Stimulated activated CD4-positive, alpha-beta T cell treated with anti-CD3 and anti-CD28 coated beads, TNF-alpha, amount 100 ng/mL, for 1 hour (primary cell): Measurements from ENCODE around the gene C19orf33.
A peak's percentile ranks its signal among the peaks of the same experiment; 100 is the strongest.
"Not testable (repeated sequence)": the region's sequence is repeated elsewhere in the genome, so short reads cannot be mapped to it uniquely, and the experiment has no call there.

Experiments
- DNase-seq, 3 donors: peaks; one replicate each; pipeline ENCODE4 v3.0.0-alpha.2; 2020; ENCODE audit warnings: low read depth in 3 of 3, low spot score in 1 of 3

C19orf33 gene

GRCh38 chr19:38303517-38304351, at the start of gene C19orf33:
TSS of gene C19orf33 (plus strand) at chr19:38304251. CDS start at chr19:38304262, 11 bp downstream.
- no peak for DNase-seq

DNA sequence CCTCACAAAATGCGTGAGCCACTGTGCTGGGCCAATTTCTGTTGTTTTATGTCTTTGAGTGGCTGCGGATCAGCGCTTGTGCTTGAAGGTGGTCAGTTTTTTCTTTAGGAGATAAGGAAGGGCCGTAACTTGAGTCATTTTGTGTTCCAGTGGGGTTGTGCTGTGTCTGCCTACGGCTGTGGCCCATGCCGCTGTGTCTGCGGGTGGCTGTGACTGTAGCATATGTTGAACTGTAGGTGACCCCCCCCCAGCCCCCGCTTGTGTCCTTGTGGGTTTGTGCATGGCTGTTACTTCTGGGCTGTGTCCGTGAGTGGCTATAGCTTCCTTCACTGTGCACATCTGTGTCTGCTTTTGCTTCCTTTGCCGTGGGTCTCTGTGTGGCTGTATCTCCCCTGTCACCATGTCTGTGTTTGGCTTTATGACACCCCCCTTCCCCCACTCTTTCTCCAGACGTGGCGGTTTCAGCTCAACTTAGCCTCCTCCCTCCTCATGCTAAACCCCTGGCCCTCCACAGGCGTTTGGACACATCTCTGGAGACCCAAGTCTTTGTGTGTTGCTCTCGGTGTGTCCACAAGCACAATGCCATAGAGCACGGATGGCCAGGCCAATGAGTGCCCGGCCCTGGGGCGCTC, 48.6 kb upstream of the C19orf33 start:
- no peak for DNase-seq

DNA sequence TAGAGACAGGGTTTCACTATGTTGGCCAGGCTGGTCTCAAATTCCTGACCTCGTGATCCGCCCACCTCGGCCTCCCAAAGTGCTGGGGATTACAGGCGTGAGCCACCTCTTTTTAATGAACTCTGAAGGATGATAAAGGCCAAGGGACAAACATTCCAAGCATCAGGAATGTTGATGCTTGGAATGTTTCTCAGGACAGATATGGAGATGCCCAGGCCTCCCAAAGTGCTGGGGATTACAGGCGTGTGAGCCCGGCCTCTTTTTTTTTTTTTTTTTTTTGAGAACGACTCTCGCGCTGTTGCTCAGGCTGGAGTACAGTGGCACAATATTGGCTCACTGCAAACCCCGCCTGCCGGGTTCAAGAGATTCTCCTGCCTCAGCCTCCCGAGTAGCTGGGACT, 42.1 kb upstream of the C19orf33 start:
- not testable (repeated sequence) for DNase-seq

DNA sequence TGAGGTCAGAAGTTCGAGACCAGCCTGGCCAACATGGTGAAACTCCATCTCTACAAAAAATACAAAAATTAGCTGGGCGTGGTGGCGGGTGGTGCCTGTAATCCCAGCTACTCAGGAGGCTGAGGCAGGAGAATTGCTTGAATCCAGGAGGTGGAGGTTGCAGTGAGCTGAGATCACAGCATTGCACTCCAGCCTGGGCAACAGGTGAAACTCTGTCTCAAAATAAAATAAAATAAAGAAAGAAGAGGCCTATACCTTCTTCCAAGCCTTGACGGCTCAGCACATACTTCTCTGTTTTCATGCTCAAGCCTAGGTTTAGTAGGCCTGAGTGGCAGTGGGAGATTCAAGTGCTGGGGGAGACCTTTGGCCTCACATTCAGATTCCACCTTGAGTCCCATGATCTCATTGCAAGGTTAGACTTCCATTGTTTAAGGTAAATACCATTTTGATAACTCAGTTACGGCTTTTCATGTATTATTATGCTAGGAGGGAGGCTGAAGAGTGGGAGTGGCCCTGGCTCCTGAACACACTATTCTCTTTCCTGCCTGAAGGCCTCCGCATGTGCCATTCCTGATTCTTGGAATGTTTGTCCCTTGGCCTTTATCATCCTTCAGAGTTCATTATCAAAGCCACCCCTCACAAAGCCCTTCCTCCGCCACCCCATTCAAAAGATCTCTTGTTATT, 41.3 kb upstream of the C19orf33 start:
- no peak for DNase-seq

DNA sequence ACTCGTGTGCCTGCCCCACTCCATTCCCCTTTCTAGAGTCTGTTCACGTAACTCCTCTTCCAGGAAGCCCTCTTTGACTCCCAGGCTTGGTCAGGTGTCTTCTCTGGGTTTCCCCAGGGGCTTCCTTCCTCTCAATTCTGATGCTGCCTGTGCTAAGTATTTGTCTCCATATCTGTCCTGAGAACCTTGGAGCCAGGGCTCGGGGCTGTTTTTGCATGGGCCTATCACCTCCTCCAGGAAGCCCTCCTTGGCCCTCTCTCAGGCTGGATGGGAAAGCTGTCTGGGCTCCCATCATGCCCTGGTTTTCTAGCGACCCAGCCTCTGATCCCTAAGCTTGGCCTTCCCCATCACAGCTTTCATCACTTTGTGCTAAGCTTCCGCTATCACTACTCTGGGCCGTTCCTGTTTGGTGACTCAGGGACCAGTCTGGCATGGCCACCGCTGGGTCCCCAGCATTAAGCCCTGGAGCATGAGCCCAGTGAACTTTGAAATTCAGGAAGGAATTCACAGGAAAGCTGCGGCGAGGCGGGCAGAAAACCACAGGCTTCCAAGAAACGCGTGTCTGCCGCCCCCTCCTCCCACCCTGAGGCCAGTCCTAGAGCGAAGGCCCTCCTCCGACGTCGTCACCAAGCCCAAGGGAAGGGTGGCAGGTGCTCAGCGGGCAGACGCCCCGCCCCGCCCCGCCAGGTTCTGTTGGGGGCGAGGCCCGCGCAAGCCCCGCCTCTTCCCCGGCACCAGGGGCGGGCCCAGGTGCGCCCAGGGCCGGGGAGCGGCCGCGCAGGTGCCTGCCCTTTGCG, 40.2 kb upstream of the C19orf33 start:
- peak; percentile 42 to 66 (median 58) for DNase-seq

GRCh38 chr19:38264486-38265212, 39.4 kb upstream of the C19orf33 start, which contains the start of gene SPINT2:
TSS of gene SPINT2 (plus strand) at chr19:38264573. CDS start at chr19:38264893, 320 bp downstream.
- DNase-seq, result peak in 2 of 3 donors; percentile 9 to 17

DNA sequence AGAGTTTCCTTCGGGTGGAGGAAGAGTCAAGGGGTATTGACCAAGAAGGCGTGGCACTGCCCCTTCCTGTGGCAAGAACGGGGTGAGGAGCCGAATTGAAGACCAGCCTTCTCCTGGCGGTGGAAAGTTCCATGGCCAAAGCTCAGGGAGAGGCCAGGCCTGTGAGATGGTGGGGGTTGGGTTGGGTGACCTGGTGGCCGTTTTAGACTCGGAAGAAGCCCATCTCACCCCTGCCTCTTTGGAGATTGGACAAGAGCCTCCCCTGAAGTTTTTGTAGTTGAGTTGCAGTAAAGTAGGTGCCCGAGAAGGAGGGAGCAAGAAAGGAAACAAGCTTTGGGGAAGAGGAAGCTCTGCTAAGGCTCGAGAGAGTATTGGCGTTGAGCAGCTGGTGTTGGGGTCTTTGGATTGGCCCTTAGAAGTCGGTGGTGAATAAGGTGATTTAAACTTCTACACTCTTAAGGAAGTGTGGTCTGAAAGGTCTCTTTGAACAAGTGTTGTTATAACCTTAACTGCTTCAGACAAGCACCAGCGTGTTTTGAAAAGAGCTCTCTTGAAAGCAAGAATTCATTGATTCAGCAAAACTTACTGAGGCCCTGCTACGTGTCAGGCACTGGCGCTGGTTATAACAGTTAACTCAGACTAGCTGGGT, 38.7 kb upstream of the C19orf33 start:
- no peak for DNase-seq

DNA sequence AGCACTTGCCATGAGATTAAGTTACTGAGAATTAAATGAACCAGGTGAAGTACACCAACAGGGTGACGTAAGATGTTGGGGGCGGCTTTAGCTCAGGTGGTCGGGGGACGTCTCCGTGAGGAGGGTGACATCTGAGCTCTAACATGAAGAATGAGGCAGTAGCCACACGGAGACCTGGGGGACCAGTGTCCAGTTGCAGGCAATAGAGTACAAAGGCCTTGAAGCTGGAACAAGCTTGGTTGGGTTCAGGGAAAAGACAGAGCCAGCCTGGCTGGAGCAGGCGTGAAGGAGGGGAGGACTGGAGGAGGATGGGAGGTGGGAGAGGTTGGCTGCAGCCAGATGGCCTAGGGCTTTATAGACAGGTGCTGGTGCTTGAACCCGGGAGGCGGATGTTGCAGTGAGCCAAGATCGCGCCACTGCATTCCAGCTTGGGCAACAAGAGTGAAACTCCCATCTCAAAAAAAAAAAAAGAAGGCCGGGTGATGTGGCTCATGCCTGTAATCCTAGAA, 38.1 kb upstream of the C19orf33 start:
- no peak for DNase-seq

GRCh38 chr19:38266981-38267597, 37.0 kb upstream of the C19orf33 start:
- no peak for DNase-seq

GRCh38 chr19:38267761-38268483, 36.1 kb upstream of the C19orf33 start:
- no peak for DNase-seq

DNA sequence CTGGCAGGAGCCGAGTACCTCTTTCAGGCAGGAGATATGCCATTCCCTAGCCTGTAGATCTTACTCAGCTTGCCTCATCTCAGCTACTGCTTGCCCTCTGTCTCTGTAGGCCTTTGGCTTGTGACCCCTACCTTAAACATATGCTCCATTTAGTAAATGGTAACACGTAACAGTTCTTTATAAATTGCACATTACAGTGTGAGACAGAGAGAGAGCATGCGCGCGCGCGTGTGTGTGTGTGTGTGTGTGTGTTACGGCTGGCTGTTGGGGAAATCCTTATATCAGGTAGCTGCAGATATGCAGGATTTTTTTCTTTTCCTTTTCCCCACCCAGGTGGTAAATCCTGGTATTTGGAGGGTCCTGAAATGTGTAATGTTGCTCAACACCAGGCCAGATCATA, 35.5 kb upstream of the C19orf33 start:
- no peak for DNase-seq

GRCh38 chr19:38270587-38271167, 33.4 kb upstream of the C19orf33 start:
- DNase-seq, result no peak

GRCh38 chr19:38273499-38273898, 30.6 kb upstream of the C19orf33 start:
- no peak for DNase-seq

DNA sequence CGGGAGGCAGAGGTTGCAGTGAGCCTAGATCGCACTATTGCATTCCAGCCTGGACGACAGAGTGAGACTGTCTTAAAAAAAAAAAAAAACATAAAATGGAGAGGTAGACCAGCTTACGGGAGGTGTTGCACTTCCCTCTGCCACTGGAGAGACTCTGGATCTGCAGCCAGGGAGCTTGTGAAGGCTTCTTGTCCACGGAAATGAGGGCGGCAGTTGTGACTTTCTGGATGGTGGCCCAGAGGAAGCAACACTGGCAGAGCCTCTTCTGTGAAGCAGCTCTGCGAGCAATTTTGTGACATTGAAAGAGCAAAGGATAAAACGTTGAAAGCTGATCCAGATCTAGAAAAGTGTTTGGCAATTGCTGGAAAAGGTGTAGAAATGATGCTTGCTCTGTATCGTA, 29.3 kb upstream of the C19orf33 start:
- DNase-seq, result no peak

- DNase-seq, result no peak
Measured at GRCh38 chr19:38276942-38277517, 27.0 kb upstream of the C19orf33 start.

- DNase-seq, result no peak
Measured at GRCh38 chr19:38277549-38277948, 26.5 kb upstream of the C19orf33 start.

- DNase-seq, result no peak
Measured at GRCh38 chr19:38277969-38278680, 25.9 kb upstream of the C19orf33 start.
